Endodermal cell (in vitro differentiated cells): Measurements from ENCODE around the gene LRBA. TPM values are rescaled to one million over a fixed set of nuclear protein-coding genes. Genes with fewer than 3 reads are reported as not detected.
"Not testable (repeated sequence)": the region's sequence is repeated elsewhere in the genome, so short reads cannot be mapped to it uniquely, and the experiment has no call there.

Source experiments
- DNase-seq: peaks from one replicate; pipeline ENCODE4 v3.0.0-alpha.2; 2017
- H3K27ac ChIP-seq: 2 replicates; pipeline ENCODE4 v1.5.1; 2013; ENCODE audit warnings: mild to moderate bottlenecking, low read depth, low read length, moderate library complexity
- H3K27me3 ChIP-seq: 2 replicates; pipeline ENCODE4 v1.6.1; 2013; ENCODE audit warnings: mild to moderate bottlenecking, low read length, moderate library complexity; ENCODE audit not compliant: insufficient read depth, control insufficient read depth, poor library complexity, severe bottlenecking
- H3K36me3 ChIP-seq: 2 replicates; pipeline ENCODE4 v1.7.0; 2013; ENCODE audit warnings: mild to moderate bottlenecking, low read length, moderate library complexity; ENCODE audit not compliant: control insufficient read depth, insufficient read depth
- H3K4me1 ChIP-seq: one replicate; pipeline ENCODE4 v1.7.0; 2013; ENCODE audit warnings: low read length; ENCODE audit not compliant: control insufficient read depth, insufficient read depth
- H3K4me3 ChIP-seq: 2 replicates; pipeline ENCODE4 v1.5.1; 2013; ENCODE audit warnings: mild to moderate bottlenecking, low read length, moderate library complexity
- H3K9ac ChIP-seq: 2 replicates; pipeline ENCODE4 v1.6.1; 2013; ENCODE audit warnings: mild to moderate bottlenecking, low read length, moderate library complexity; ENCODE audit not compliant: poor library complexity, severe bottlenecking; ENCODE audit errors: extremely low read depth
- H3K9me3 ChIP-seq: 2 replicates; pipeline ENCODE4 v1.6.1; 2013; ENCODE audit warnings: mild to moderate bottlenecking, low read length, moderate library complexity; ENCODE audit not compliant: control insufficient read depth
- H3K27ac Mint-ChIP-seq: 2 replicates; pipeline ENCODE4 v1.8.0; 2020; ENCODE audit warnings: mixed read lengths
- H3K27me3 Mint-ChIP-seq: 2 replicates; pipeline ENCODE4 v1.8.0; 2021; ENCODE audit warnings: mild to moderate bottlenecking, mixed read lengths; ENCODE audit not compliant: insufficient read depth
- H3K36me3 Mint-ChIP-seq: 2 replicates; pipeline ENCODE4 v1.8.0; 2020; ENCODE audit warnings: low read depth, mixed read lengths
- H3K4me1 Mint-ChIP-seq: 2 replicates; pipeline ENCODE4 v1.8.0; 2020; ENCODE audit warnings: mixed read lengths
- H3K4me3 Mint-ChIP-seq: 2 replicates; pipeline ENCODE4 v1.8.0; 2020; ENCODE audit warnings: mild to moderate bottlenecking, moderate library complexity, mixed read lengths
- H3K9me3 Mint-ChIP-seq: 2 replicates; pipeline ENCODE4 v1.8.0; 2020; ENCODE audit warnings: mild to moderate bottlenecking, mixed read lengths
- CTCF ChIP-seq: fragments of 200-600 bp; sonication (generic); conservative IDR thresholded peaks from 2 replicates; pipeline ENCODE4 v1.5.0; 2021; ENCODE audit warnings: antibody characterized with exemption, mild to moderate bottlenecking
- WGBS, 2 experiments: methylation state at CpG; one replicate each; pipeline versions ENCODE4 v1.1.5 to v1.1.7; 2013; ENCODE audit warnings: missing lambda C conversion rate in 2 of 2, mixed read lengths in 1 of 2; ENCODE audit not compliant: insufficient coverage in 1 of 2, insufficient read length in 1 of 2; 5-methylcytosine and 5-hydroxymethylcytosine counted together
- total RNA-seq, 2 donors: library from RNA; stranded (reverse); fragmentation: NEBNext Ultra II Directional in 1 of 2; extraction: Animal tissue kit (Norgen Biotek cat#: 25700) in 1 of 2; gene quantifications; 2 replicates in 1 of 2; 3 replicates in 1 of 2; pipeline ENCODE4 v1.2.1, GENCODE V29; 2021

Gene LRBA
- total RNA-seq, 2 donors from 2014 or later: 77.3 to 95.9 TPM

- Histone ChIP-seq H3K27me3 (no peaks in the 10 kb centered on the region), H3K4me1 (no peaks in the 10 kb centered on the region), H3K36me3 (peaks cover 14% of the 10 kb centered on the region), H3K4me3 (no peak overlapping the region), H3K9me3 (peaks cover 2% of the 10 kb centered on the region), H3K9ac (no peak overlapping the region), H3K27ac (no peak overlapping the region)
- Mint-ChIP-seq H3K27me3 (no peaks in the 10 kb centered on the region), H3K4me3 (no peak overlapping the region), H3K36me3 (peaks cover 2% of the 10 kb centered on the region), H3K9me3 (peaks cover under 1% of the 10 kb centered on the region), H3K27ac (no peak overlapping the region), H3K4me1 (peaks cover 7% of the 10 kb centered on the region)
- TF ChIP-seq CTCF: no peak
- DNase-seq: no peak
- WGBS, 2 experiments: 87 to 94% methylated on average over 3 to 4 of the region's 4 CpGs
Measured at GRCh38 chr4:150569998-150570535, 445.0 kb downstream of the LRBA start.

GRCh38 chr4:150569384-150569987, 445.6 kb downstream of the LRBA start:
- H3K36me3 Mint-ChIP-seq: peaks cover 8% of the 10 kb centered on the region
- no peak overlapping the region for H3K27ac Mint-ChIP-seq
- Histone ChIP-seq H3K4me3 (no peak overlapping the region), H3K4me1 (no peaks in the 10 kb centered on the region), H3K9me3 (peaks cover 6% of the 10 kb centered on the region), H3K9ac (no peak overlapping the region), H3K36me3 (peaks cover 17% of the 10 kb centered on the region), H3K27ac (no peak overlapping the region), H3K27me3 (no peaks in the 10 kb centered on the region)
- H3K4me1 Mint-ChIP-seq: peaks cover 7% of the 10 kb centered on the region
- peaks cover 7% of the 10 kb centered on the region for H3K9me3 Mint-ChIP-seq
- H3K4me3 Mint-ChIP-seq: no peak overlapping the region
- WGBS, 2 experiments: 92 to 96% methylated on average over 4 to 5 of the region's 5 CpGs
- no peaks in the 10 kb centered on the region for H3K27me3 Mint-ChIP-seq
- TF ChIP-seq CTCF: no peak
- no peak for DNase-seq

GRCh38 chr4:150567070-150567469, 448.0 kb downstream of the LRBA start:
- Histone ChIP-seq H3K27ac (no peak overlapping the region), H3K9me3 (peaks cover 6% of the 10 kb centered on the region), H3K9ac (no peak overlapping the region), H3K4me1 (no peaks in the 10 kb centered on the region), H3K27me3 (no peaks in the 10 kb centered on the region), H3K36me3 (peaks cover 17% of the 10 kb centered on the region), H3K4me3 (no peak overlapping the region)
- no peak overlapping the region for H3K4me3 Mint-ChIP-seq
- H3K9me3 Mint-ChIP-seq: peaks cover 12% of the 10 kb centered on the region
- TF ChIP-seq CTCF: no peak
- no peaks in the 10 kb centered on the region for H3K27me3 Mint-ChIP-seq
- H3K36me3 Mint-ChIP-seq: peaks cover 11% of the 10 kb centered on the region
- no peak for DNase-seq
- no peaks in the 10 kb centered on the region for H3K4me1 Mint-ChIP-seq
- H3K27ac Mint-ChIP-seq: no peak overlapping the region
- WGBS, 2 experiments: 75 to 91% methylated on average over 1 to 3 of the region's 3 CpGs

- DNase-seq, H3K27me3 Mint-ChIP-seq, H3K4me3 ChIP-seq, H3K9me3 ChIP-seq, H3K9ac ChIP-seq, H3K4me1 ChIP-seq, H3K27ac ChIP-seq, H3K4me3 Mint-ChIP-seq, H3K4me1 Mint-ChIP-seq, H3K27ac Mint-ChIP-seq, H3K27me3 ChIP-seq: not testable (repeated sequence)
- Mint-ChIP-seq H3K36me3 (peaks cover 11% of the 10 kb centered on the region), H3K9me3 (peaks cover 12% of the 10 kb centered on the region)
- H3K36me3 ChIP-seq: peaks cover 17% of the 10 kb centered on the region
- WGBS, 2 experiments: 88 to 92% methylated on average over 1 to 2 of the region's 2 CpGs
Measured at GRCh38 chr4:150564967-150565366, 450.1 kb downstream of the LRBA start.
